K562 (cell line): Measurements from ENCODE around the gene LYPD5. TPM values are rescaled to one million over a fixed set of nuclear protein-coding genes. Genes with fewer than 3 reads are reported as not detected.
A peak's percentile ranks its signal among the peaks of the same experiment; 100 is the strongest.

ENCODE experiments used
- ATF2 ChIP-seq: sonication (generic); formaldehyde crosslinking; IDR thresholded peaks from 2 replicates; pipeline ENCODE4 v1.8.1; 2022; ENCODE audit warnings: missing genetic modification reagents
- CHCHD3 ChIP-seq: fragments of 250-450 bp; sonication (Bioruptor Pico); IDR thresholded peaks from 2 replicates; pipeline ENCODE4 v2.1.2; 2022; ENCODE audit warnings: mild to moderate bottlenecking
- EHMT2 ChIP-seq: fragments of 450-650 bp; IDR thresholded peaks from 2 replicates; pipeline ENCODE4 v1.6.1; 2018; ENCODE audit warnings: antibody characterized with exemption
- FOXA3 ChIP-seq, 2 experiments: fragments of 450-650 bp in 1 of 2; sonication (generic) in 1 of 2; formaldehyde crosslinking; IDR thresholded peaks in 1 of 2; conservative IDR thresholded peaks in 1 of 2; 2 replicates each; pipeline versions ENCODE4 v1.4.0 to v1.8.0; 2020 to 2022; ENCODE audit warnings: mild to moderate bottlenecking in 2 of 2, missing genetic modification reagents in 1 of 2
- HDAC6 ChIP-seq: IDR thresholded peaks from 2 replicates; pipeline ENCODE4 v1.6.1; 2012; ENCODE audit warnings: low read depth, mild to moderate bottlenecking, control low read depth, inconsistent platforms, low read length, moderate library complexity
- ILF3 ChIP-seq: fragments of 450-650 bp; IDR thresholded peaks from 2 replicates; pipeline ENCODE4 v1.6.1; 2018; ENCODE audit warnings: antibody characterized with exemption, mild to moderate bottlenecking, moderate library complexity, borderline replicate concordance
- MCM7 ChIP-seq, 2 experiments: fragments of 450-650 bp; IDR thresholded peaks; 2 replicates each; pipeline ENCODE4 v1.6.1; 2016 to 2018
- MEF2A ChIP-seq: IDR thresholded peaks from 2 replicates; pipeline ENCODE4 v1.6.1; 2011; ENCODE audit warnings: low read depth, mild to moderate bottlenecking, low read length, moderate library complexity; ENCODE audit not compliant: control insufficient read depth
- NR1H2 ChIP-seq: sonication (generic); formaldehyde crosslinking; IDR thresholded peaks from 2 replicates; pipeline ENCODE4 v1.4.0; 2020; ENCODE audit warnings: mild to moderate bottlenecking, missing genetic modification reagents
- PRDM10 ChIP-seq: fragments of 450-650 bp; IDR thresholded peaks from 2 replicates; pipeline ENCODE4 v1.6.1; 2018; ENCODE audit not compliant: partially characterized antibody
- SP2 ChIP-seq: IDR thresholded peaks from 2 replicates; pipeline ENCODE4 v1.6.1; 2011; ENCODE audit warnings: mild to moderate bottlenecking, low read depth, low read length, moderate library complexity; ENCODE audit not compliant: poor library complexity, severe bottlenecking; ENCODE audit errors: extremely low read depth
- ZKSCAN1 ChIP-seq: fragments of 150-350 bp; IDR thresholded peaks from 2 replicates; pipeline ENCODE4 v1.6.1; 2016; ENCODE audit warnings: low read depth, low read length
- ZKSCAN8 ChIP-seq: fragments of 200-800 bp; sonication (Bioruptor generic); IDR thresholded peaks from 2 replicates; pipeline ENCODE4 v1.6.1; 2016; ENCODE audit warnings: missing genetic modification characterization, missing compliant biosample characterization
- ZNF134 ChIP-seq: fragments of 250-450 bp; sonication (Bioruptor Pico); conservative IDR thresholded peaks from 2 replicates; pipeline ENCODE4 v1.4.0; 2020
- polyA plus RNA-seq, 8 experiments: library from polyadenylated mRNA; depleted of rRNA in 4 of 8; stranded (reverse) in 5 of 8; unstranded in 3 of 8; fragments of >200 nt; fragmentation: Nextera tagmentation in 2 of 8; fragmentation: Illumina TruSeq in 1 of 8; extraction: Ambion mirVana in 2 of 8; extraction: Trizol in 1 of 8; gene quantifications; 2 replicates each; pipeline versions ENCODE4 v1.2.1 to v1.2.3, GENCODE V29; 2011 to 2014; ENCODE audit warnings: inconsistent platforms in 1 of 8, missing spikeins in 1 of 8
- total RNA-seq, 7 experiments: library from RNA; depleted of rRNA in 6 of 7; stranded (reverse); fragments of >200 nt in 6 of 7; fragmentation: Illumina TruSeq in 2 of 7; extraction: Trizol in 2 of 7; gene quantifications; 2 replicates each; pipeline versions ENCODE4 v1.2.1 to v1.2.3, GENCODE V29; 2011 to 2021; ENCODE audit warnings: low replicate concordance in 1 of 7
- TF ChIP-seq, protein P1 (sequence below): fragments of 250-450 bp; sonication (Bioruptor Pico); IDR thresholded peaks from 2 replicates; pipeline ENCODE4 v1.4.0; 2020; ENCODE audit warnings: mild to moderate bottlenecking, moderate library complexity
- TF ChIP-seq, protein P2 (sequence below): fragments of 250-450 bp; sonication (Bioruptor Pico); IDR thresholded peaks from 2 replicates; pipeline ENCODE4 v1.4.0; 2020; ENCODE audit warnings: mild to moderate bottlenecking, moderate library complexity, borderline replicate concordance

The LYPD5 gene
- total and polyA plus RNA-seq, 9 of the 15 experiments (the other 6 are each of a cell fraction or from before 2014, with no cell fraction given) = 0.03 to 0.22 (median 0.10) TPM; not detected in 3

GRCh38 chr19:43775299-43775890 is 26.9 kb downstream of the LYPD5 start (continued):
- TF ChIP-seq FOXA3 (CRISPR knock-in tag; conservative IDR thresholded peaks at IDR 0.05 in 1 of 2, IDR thresholded peaks at IDR 0.05 in 1 of 2) = no peak
- no peak for TF ChIP-seq ZKSCAN8 (CRISPR knock-in tag)
- no peak for TF ChIP-seq ILF3
- TF ChIP-seq MEF2A = no peak
- no peak for TF ChIP-seq ZKSCAN1
- TF ChIP-seq MCM7 (IDR thresholded peaks at IDR 0.05) = no peak
- no peak for TF ChIP-seq ATF2 (CRISPR knock-in tag)
- peak; percentile 34 for TF ChIP-seq PRDM10
- TF ChIP-seq SP2 = no peak
- no peak for TF ChIP-seq CHCHD3 (CRISPR knock-in tag)
- TF ChIP-seq, protein P1, sequence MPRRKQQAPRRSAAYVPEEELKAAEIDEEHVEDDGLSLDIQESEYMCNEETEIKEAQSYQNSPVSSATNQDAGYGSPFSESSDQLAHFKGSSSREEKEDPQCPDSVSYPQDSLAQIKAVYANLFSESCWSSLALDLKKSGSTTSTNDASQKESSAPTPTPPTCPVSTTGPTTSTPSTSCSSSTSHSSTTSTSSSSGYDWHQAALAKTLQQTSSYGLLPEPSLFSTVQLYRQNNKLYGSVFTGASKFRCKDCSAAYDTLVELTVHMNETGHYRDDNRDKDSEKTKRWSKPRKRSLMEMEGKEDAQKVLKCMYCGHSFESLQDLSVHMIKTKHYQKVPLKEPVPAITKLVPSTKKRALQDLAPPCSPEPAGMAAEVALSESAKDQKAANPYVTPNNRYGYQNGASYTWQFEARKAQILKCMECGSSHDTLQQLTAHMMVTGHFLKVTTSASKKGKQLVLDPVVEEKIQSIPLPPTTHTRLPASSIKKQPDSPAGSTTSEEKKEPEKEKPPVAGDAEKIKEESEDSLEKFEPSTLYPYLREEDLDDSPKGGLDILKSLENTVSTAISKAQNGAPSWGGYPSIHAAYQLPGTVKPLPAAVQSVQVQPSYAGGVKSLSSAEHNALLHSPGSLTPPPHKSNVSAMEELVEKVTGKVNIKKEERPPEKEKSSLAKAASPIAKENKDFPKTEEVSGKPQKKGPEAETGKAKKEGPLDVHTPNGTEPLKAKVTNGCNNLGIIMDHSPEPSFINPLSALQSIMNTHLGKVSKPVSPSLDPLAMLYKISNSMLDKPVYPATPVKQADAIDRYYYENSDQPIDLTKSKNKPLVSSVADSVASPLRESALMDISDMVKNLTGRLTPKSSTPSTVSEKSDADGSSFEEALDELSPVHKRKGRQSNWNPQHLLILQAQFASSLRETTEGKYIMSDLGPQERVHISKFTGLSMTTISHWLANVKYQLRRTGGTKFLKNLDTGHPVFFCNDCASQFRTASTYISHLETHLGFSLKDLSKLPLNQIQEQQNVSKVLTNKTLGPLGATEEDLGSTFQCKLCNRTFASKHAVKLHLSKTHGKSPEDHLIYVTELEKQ (CRISPR knock-in tag) = no peak
- TF ChIP-seq, protein P2, sequence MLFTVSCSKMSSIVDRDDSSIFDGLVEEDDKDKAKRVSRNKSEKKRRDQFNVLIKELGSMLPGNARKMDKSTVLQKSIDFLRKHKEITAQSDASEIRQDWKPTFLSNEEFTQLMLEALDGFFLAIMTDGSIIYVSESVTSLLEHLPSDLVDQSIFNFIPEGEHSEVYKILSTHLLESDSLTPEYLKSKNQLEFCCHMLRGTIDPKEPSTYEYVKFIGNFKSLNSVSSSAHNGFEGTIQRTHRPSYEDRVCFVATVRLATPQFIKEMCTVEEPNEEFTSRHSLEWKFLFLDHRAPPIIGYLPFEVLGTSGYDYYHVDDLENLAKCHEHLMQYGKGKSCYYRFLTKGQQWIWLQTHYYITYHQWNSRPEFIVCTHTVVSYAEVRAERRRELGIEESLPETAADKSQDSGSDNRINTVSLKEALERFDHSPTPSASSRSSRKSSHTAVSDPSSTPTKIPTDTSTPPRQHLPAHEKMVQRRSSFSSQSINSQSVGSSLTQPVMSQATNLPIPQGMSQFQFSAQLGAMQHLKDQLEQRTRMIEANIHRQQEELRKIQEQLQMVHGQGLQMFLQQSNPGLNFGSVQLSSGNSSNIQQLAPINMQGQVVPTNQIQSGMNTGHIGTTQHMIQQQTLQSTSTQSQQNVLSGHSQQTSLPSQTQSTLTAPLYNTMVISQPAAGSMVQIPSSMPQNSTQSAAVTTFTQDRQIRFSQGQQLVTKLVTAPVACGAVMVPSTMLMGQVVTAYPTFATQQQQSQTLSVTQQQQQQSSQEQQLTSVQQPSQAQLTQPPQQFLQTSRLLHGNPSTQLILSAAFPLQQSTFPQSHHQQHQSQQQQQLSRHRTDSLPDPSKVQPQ (CRISPR knock-in tag) = no peak
- TF ChIP-seq EHMT2 = no peak
- no peak for TF ChIP-seq ZNF134 (CRISPR knock-in tag)
- TF ChIP-seq NR1H2 (CRISPR knock-in tag) = no peak
- TF ChIP-seq HDAC6 = no peak
